Cardiac muscle cell (in vitro differentiated cells and primary cell): ENCODE results near the gene ISL1. TPM values are rescaled to one million over a fixed set of nuclear protein-coding genes. Genes with fewer than 3 reads are reported as not detected.

Experiments used
- DNase-seq, 2 donors: peaks; one replicate each; pipeline versions ENCODE4 v3.0.0 to v3.0.0-alpha.2; 2010 to 2017; ENCODE audit warnings: low read depth in 1 of 2, low spot score in 1 of 2
- H3K27ac ChIP-seq: fragments of 200-600 bp; sonication (generic); 2 replicates; pipeline ENCODE4 v1.5.1; 2016
- H3K27me3 ChIP-seq: fragments of 200-600 bp; sonication (generic); 2 replicates; pipeline ENCODE4 v1.6.0; 2016; ENCODE audit warnings: control low read depth
- H3K36me3 ChIP-seq: fragments of 200-600 bp; sonication (generic); 2 replicates; pipeline ENCODE4 v1.5.1; 2016; ENCODE audit warnings: control low read depth
- H3K4me1 ChIP-seq: fragments of 200-600 bp; sonication (generic); 2 replicates; pipeline ENCODE4 v1.8.1; 2017; ENCODE audit warnings: low read depth, mild to moderate bottlenecking, mixed run types
- H3K4me3 ChIP-seq: fragments of 200-600 bp; sonication (generic); 2 replicates; pipeline ENCODE4 v1.5.1; 2016; ENCODE audit warnings: mild to moderate bottlenecking
- H3K9me3 ChIP-seq: fragments of 200-600 bp; sonication (generic); 2 replicates; pipeline ENCODE4 v1.5.1; 2017; ENCODE audit warnings: low read depth, mild to moderate bottlenecking, control low read depth
- CTCF ChIP-seq: IDR thresholded peaks from 2 replicates; pipeline ENCODE4 v1.5.1; 2012; ENCODE audit warnings: low read depth, mild to moderate bottlenecking, low read length
- polyA plus RNA-seq: library from polyadenylated mRNA; unstranded; fragments of >200 nt; fragmentation: Nextera tagmentation; extraction: Ambion mirVana; gene quantifications from 2 replicates; pipeline ENCODE4 v1.2.1, GENCODE V29; 2016
- total RNA-seq: library from RNA; depleted of rRNA; stranded (reverse); fragments of >200 nt; gene quantifications from 2 replicates; pipeline ENCODE4 v1.2.3, GENCODE V29; 2016

Gene ISL1
- total and polyA plus RNA-seq, 2 experiments from 2014 or later = 10.4 to 11.2 TPM

GRCh38 chr5:51388488-51389287 lies 5.4 kb downstream of the ISL1 start:
- no peak for TF ChIP-seq CTCF

GRCh38 chr5:51389288-51389576 lies 6.0 kb downstream of the ISL1 start:
- peaks cover 55% of the 10 kb centered on the region for H3K4me1 ChIP-seq
- no peak overlapping the region for H3K27ac ChIP-seq
- H3K4me3 ChIP-seq = peak overlapping the region; percentile 36
- H3K27me3 ChIP-seq = peaks cover 36% of the 10 kb centered on the region
- no peaks in the 10 kb centered on the region for H3K36me3 ChIP-seq
- H3K9me3 ChIP-seq = no peaks in the 10 kb centered on the region
- DNase-seq = no peak
- no peak for TF ChIP-seq CTCF

More at GRCh38 chr5:51388488-51389287, 5.4 kb downstream of the ISL1 start:
- Histone ChIP-seq H3K4me3 (peak overlapping the region; percentile 36), H3K4me1 (peaks cover 55% of the 10 kb centered on the region), H3K27ac (no peak overlapping the region), H3K9me3 (no peaks in the 10 kb centered on the region), H3K36me3 (no peaks in the 10 kb centered on the region), H3K27me3 (peaks cover 36% of the 10 kb centered on the region)
- DNase-seq = peak in 1 of 2 donors; percentile 45

- peaks cover 55% of the 10 kb centered on the region for H3K4me1 ChIP-seq
- peaks cover 36% of the 10 kb centered on the region for H3K27me3 ChIP-seq
- DNase-seq = peak in 1 of 2 donors; percentile 47
- H3K27ac ChIP-seq = no peak overlapping the region
- no peaks in the 10 kb centered on the region for H3K36me3 ChIP-seq
- H3K4me3 ChIP-seq = peak overlapping the region; percentile 36
- no peak for TF ChIP-seq CTCF
- no peaks in the 10 kb centered on the region for H3K9me3 ChIP-seq
Measured at GRCh38 chr5:51389577-51390463, 6.6 kb downstream of the ISL1 start.

- H3K27me3 ChIP-seq = peaks cover 50% of the 10 kb centered on the region
- H3K4me1 ChIP-seq = peaks cover 48% of the 10 kb centered on the region
- no peak overlapping the region for H3K27ac ChIP-seq
- H3K9me3 ChIP-seq = no peaks in the 10 kb centered on the region
- TF ChIP-seq CTCF = no peak
- no peak overlapping the region for H3K4me3 ChIP-seq
- no peaks in the 10 kb centered on the region for H3K36me3 ChIP-seq
- DNase-seq = peak in 1 of 2 donors; percentile 56
Measured at GRCh38 chr5:51391175-51391574, 7.9 kb downstream of the ISL1 start.

- DNase-seq = peak in 1 of 2 donors; percentile 19
- Histone ChIP-seq H3K9me3 (no peaks in the 10 kb centered on the region), H3K4me3 (no peak overlapping the region), H3K27ac (no peak overlapping the region), H3K4me1 (peaks cover 45% of the 10 kb centered on the region), H3K27me3 (peaks cover 50% of the 10 kb centered on the region), H3K36me3 (no peaks in the 10 kb centered on the region)
- TF ChIP-seq CTCF = no peak
Measured at GRCh38 chr5:51392689-51393199, 9.5 kb downstream of the ISL1 start.
